ENCODE data around the gene SNORC.

Gene SNORC

GRCh38 chr2:232882085-232882484, 12.0 kb downstream of the SNORC start:
- H3K4me1 ChIP-seq (ENCODE audit: insufficient read depth, poor library complexity, severe bottlenecking), result no peaks in the 10 kb centered on the region
- no peak overlapping the region for H3K4me3 ChIP-seq (ENCODE audit: severe bottlenecking)
- ATAC-seq (ENCODE audit: low read depth) (no peak), DNase-seq (ENCODE audit: low spot score) (no peak)
- H3K9me3 ChIP-seq (ENCODE audit: severe bottlenecking), result no peaks in the 10 kb centered on the region
- TF ChIP-seq CTCF (IDR thresholded peaks at IDR 0.05; ENCODE audit: poor library complexity, severe bottlenecking), result no peak
- H3K27ac ChIP-seq (ENCODE audit: poor library complexity, severe bottlenecking), result no peak overlapping the region
- no peaks in the 10 kb centered on the region for H3K27me3 ChIP-seq (ENCODE audit: insufficient read depth, poor library complexity, severe bottlenecking)
- no peaks in the 10 kb centered on the region for H3K36me3 ChIP-seq (ENCODE audit: low read depth)

GRCh38 chr2:232882505-232883115, 12.5 kb downstream of the SNORC start:
- no peaks in the 10 kb centered on the region for H3K27me3 ChIP-seq (ENCODE audit: insufficient read depth, poor library complexity, severe bottlenecking)

GRCh38 chr2:232883116-232883721, 13.2 kb downstream of the SNORC start:
- H3K4me3 ChIP-seq (ENCODE audit: severe bottlenecking), result no peak overlapping the region
- no peaks in the 10 kb centered on the region for H3K27me3 ChIP-seq (ENCODE audit: insufficient read depth, poor library complexity, severe bottlenecking)
- no peaks in the 10 kb centered on the region for H3K4me1 ChIP-seq (ENCODE audit: insufficient read depth, poor library complexity, severe bottlenecking)
- DNase-seq (ENCODE audit: low spot score), result no peak
- no peak for ATAC-seq (ENCODE audit: low read depth)
- H3K9me3 ChIP-seq (ENCODE audit: severe bottlenecking), result no peaks in the 10 kb centered on the region
- TF ChIP-seq CTCF (IDR thresholded peaks at IDR 0.05; ENCODE audit: poor library complexity, severe bottlenecking), result no peak
- no peak overlapping the region for H3K27ac ChIP-seq (ENCODE audit: poor library complexity, severe bottlenecking)
- H3K36me3 ChIP-seq (ENCODE audit: low read depth), result no peaks in the 10 kb centered on the region

More at GRCh38 chr2:232882505-232883115, 12.5 kb downstream of the SNORC start:
- H3K27ac ChIP-seq (ENCODE audit: poor library complexity, severe bottlenecking), result no peak overlapping the region
- no peaks in the 10 kb centered on the region for H3K36me3 ChIP-seq (ENCODE audit: low read depth)
- H3K4me3 ChIP-seq (ENCODE audit: severe bottlenecking), result no peak overlapping the region
- DNase-seq (ENCODE audit: low spot score) (no peak), ATAC-seq (ENCODE audit: low read depth) (no peak)
- H3K4me1 ChIP-seq (ENCODE audit: insufficient read depth, poor library complexity, severe bottlenecking), result no peaks in the 10 kb centered on the region
- no peak for TF ChIP-seq CTCF (IDR thresholded peaks at IDR 0.05; ENCODE audit: poor library complexity, severe bottlenecking)
- H3K9me3 ChIP-seq (ENCODE audit: severe bottlenecking), result no peaks in the 10 kb centered on the region

- no peaks in the 10 kb centered on the region for H3K4me1 ChIP-seq (ENCODE audit: insufficient read depth, poor library complexity, severe bottlenecking)
- no peak for DNase-seq (ENCODE audit: low spot score)
- no peak for TF ChIP-seq CTCF (IDR thresholded peaks at IDR 0.05; ENCODE audit: poor library complexity, severe bottlenecking)
- no peaks in the 10 kb centered on the region for H3K27me3 ChIP-seq (ENCODE audit: insufficient read depth, poor library complexity, severe bottlenecking)
- no peaks in the 10 kb centered on the region for H3K36me3 ChIP-seq (ENCODE audit: low read depth)
- ATAC-seq (ENCODE audit: low read depth), result no peak
- H3K27ac ChIP-seq (ENCODE audit: poor library complexity, severe bottlenecking), result no peak overlapping the region
- no peaks in the 10 kb centered on the region for H3K9me3 ChIP-seq (ENCODE audit: severe bottlenecking)
- no peak overlapping the region for H3K4me3 ChIP-seq (ENCODE audit: severe bottlenecking)
Observed at GRCh38 chr2:232884001-232884421, 13.9 kb downstream of the SNORC start.

All from RWPE2 (cell line).